ENCODE results near the gene HERC4.

GRCh38 chr10:67926951-67927350 is 148.1 kb downstream of the HERC4 start:
- TF ChIP-seq CTCF (IDR thresholded peaks at IDR 0.05), result no peak
- no peak for TF ChIP-seq POLR2A (IDR thresholded peaks at IDR 0.05)
